MV-4-11 (cell line): Measurements from ENCODE around the gene MEIG1.
"Not testable (repeated sequence)": the region's sequence is repeated elsewhere in the genome, so short reads cannot be mapped to it uniquely, and the experiment has no call there.

Source experiments
- DNase-seq: peaks from one replicate; lab custom pipeline; 2025; lab: John Stamatoyannopoulos, UW

Gene MEIG1

DNA sequence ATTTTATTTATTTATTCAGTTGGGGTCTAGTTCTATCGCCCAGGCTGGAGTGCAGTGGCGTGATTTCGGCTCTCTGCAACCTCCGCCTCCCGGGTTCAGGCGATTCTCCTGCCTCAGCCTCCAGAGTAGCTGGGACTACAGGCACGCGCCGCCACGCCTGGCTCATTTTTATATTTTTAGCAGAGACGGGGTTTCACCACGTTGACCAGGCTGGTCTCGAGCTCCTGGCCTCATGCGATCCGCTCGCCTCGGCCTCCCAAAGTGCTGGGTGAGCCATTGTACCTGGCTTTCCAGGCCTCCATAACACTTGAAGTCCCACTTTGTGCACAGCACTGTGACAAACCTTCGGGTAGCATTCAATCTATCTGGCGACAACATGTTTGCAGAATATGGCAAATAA is 4.3 kb upstream of the MEIG1 start:
- no peak for DNase-seq

DNA sequence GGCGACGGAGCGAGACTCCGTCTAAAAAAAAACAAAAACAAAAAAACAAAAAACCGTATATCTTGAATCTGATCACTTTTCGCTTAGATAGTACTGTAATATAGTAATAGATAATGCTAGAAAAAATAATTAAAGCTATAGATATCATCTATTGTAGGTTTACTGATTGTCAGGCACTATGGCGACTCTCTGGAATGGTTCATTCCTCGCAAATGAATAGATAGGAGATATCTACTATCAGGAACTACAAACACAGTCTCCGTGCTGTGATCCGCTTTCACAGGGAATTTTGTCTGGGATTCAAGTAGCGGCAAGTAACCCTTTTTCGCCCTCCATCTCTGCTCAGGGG is 342 bp upstream of the MEIG1 start:
- DNase-seq: no peak

- no peak for DNase-seq
Measured at GRCh38 chr10:14967897-14968296, 8.7 kb downstream of the MEIG1 start.

DNA sequence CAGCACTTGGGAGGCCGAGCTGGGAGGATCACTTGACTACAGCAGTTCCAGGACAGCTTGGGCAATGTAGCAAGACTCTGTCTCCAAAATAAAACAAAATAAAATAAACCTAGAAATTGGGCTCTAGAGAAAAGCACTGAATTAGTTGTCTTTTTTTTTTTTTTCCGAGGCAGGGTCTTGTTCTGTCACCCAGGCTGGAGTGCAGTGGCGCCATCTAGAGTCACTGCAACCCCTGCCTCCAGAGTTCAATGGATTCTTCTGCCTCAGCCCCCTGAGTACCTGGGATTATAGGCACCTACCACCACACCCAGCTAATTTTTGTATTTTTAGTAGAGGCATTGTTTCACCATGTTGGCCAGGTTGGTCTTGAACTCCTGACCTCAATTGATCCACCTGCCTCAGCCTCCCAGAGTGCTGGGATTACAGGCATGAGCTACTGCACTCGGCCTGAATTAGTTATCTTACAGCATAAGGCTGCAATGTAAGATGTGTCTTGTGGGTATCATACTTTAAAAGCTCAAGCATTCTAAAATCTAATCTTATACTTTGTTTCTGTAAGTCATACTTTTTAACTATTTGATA is 12.8 kb downstream of the MEIG1 start:
- DNase-seq: peak; percentile 33

GRCh38 chr10:14974153-14974998 is 15.2 kb downstream of the MEIG1 start:
- DNase-seq: not testable (repeated sequence)

GRCh38 chr10:14975672-14976273 is 16.6 kb downstream of the MEIG1 start:
- DNase-seq: no peak

GRCh38 chr10:14982744-14983143 is 23.6 kb downstream of the MEIG1 start:
- DNase-seq: no peak

DNA sequence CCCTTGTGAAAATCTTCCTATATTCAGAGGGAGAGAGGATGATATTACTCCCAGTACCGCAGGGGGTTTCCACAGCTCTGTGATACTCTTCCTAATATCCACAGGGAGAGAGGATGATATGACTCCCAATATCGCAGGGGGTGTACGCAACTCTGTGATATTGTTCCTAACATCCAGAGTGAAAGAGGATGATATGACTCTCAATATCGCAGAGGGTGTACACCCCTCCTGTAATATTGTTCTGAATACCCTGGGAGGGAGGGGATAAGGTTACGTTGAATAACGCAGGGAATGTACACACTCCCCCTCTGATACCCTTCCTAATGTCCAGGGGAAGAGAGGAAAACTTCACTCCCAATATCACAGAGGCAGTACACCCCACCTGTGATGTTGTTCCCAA is 30.4 kb downstream of the MEIG1 start:
- DNase-seq: not testable (repeated sequence)

- not testable (repeated sequence) for DNase-seq
Measured at GRCh38 chr10:14991035-14991749, 32.0 kb downstream of the MEIG1 start.

GRCh38 chr10:14992336-14992735 is 33.1 kb downstream of the MEIG1 start:
- not testable (repeated sequence) for DNase-seq

DNA sequence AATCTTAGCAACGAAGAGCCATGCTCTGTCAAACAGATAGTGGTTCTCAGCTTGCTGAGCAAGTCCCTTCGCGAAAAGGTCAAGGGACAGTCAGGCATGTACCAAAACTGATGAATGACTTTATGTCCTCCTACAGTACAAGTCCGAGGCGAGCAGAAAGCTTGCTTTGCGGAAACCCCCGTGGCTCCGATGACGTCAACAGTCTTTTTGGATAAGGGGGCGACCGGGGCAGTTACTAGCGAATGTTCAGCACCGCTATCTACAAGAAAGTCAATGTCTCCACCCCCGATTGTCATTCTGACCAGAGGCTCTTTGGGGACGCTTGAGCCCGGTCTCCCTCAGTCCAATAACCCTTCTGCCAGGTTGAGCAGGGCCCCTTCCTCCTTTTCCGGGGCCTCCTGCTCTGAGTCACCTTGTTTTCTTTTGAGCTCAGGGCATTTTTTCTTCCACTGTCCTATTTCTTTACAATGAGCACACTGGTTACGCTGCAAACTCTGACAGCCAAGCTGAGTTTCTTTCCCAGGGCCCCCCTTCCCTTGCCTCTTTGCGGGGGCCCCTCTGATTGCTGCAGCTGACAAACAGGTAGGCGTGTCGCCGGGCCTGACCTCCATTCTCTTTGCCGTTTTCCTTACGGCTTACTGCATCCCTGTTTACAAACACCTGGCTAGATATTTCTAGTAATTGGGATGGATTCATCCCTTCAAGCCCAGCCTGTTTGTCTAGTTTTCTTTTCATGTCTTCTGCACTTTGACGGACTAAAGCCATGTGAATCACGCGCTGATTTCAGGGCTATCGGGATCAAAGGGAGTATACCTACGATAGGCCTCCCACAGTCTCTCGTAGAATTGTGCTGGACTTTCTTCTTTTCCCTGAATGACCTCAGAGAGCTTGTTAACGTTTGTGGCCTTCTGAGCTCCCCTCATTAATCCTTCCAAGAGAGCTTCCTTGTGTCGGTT is 34.6 kb downstream of the MEIG1 start:
- DNase-seq: not testable (repeated sequence)

DNA sequence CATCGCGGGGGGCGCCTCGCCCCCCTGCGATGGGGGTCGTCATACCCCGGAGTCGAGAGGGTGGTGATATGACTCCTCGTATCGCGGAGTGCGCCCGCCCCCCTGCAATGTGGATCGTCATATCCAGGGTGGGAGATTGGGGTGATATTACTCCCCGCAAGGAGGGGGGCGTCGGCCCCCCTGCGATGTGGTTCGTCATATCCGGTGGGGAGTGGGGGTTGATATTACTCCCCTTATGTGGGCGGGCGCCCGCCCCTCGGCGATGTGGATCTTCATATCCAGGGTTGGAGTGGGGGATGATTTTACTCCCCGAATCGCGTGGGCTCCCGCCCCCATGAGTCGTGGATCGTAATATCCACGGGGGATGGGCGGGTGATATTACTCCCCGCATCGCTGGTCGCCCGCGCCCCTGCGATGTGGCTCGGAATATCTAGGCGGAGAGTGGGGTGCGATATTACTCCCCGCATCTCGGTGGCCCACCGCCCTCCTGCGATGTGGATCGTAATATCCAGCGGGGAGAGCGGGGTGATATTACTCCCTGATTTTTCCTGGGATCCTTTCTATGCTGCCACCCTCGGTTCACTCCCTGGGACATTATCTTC is 36.9 kb downstream of the MEIG1 start:
- DNase-seq: no peak

GRCh38 chr10:15013530-15013929 is 54.3 kb downstream of the MEIG1 start:
- not testable (repeated sequence) for DNase-seq

DNA sequence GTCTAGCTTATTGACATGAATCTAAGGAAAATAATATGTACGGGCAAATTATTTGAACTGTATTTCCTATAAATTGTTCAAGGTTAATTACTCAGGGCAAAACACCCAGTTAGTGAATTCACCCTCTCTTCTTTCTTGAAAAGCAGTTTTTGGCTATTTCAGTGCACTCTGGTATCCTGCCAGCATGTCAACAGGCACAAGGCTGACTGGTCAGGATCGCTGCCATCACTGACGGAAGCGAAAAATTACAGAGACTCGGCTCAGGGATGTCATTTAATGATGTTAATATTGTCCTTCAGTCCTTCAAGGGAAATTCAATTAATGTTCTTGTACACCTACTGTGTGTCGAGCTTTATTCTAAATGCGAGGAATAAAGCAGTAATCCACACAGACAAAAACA is 56.3 kb downstream of the MEIG1 start:
- DNase-seq: no peak

DNA sequence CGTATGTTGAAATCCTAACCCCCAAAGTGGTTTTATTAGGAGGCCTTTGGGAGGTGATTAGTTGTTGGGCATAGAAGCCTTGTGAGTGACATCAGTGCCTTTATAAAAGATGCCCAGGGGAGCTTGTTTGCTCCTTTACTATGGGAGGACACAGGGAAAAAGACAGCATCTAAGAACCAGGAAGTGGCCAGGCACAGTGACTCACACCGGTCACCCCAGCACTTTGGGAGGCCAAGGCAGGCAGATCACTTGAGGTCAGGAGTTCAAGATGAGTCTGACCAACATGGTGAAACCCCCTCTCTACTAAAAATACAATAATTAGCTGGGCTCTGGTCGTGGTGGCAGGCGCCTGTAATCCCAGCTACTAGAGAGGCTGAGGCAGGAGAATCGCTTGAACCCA is 61.8 kb downstream of the MEIG1 start:
- peak; percentile 79 for DNase-seq
